Heart left ventricle (tissue), 13 donors: Measurements from ENCODE around the gene PCNA.
"Not testable (repeated sequence)": the region's sequence is repeated elsewhere in the genome, so short reads cannot be mapped to it uniquely, and the experiment has no call there.

Experiments used
- CTCF ChIP-seq, 12 donors: fragments of 200-600 bp; sonication (generic) in 4 of 12; IDR thresholded peaks; one replicate each; pipeline versions ENCODE4 v1.5.0 to v1.8.0; 2018 to 2022; ENCODE audit warnings: antibody characterized with exemption in 12 of 12, mild to moderate bottlenecking in 5 of 12
- POLR2A ChIP-seq, 2 donors: fragments of 450-650 bp; IDR thresholded peaks; one replicate each; pipeline ENCODE4 v1.6.1; 2017; ENCODE audit warnings: antibody characterized with exemption in 2 of 2, mild to moderate bottlenecking in 2 of 2, moderate library complexity in 2 of 2
- donor health status: ischemic (EF 13 %, LVEDD 7.1; RV severe dilation, severe dysfunction).
- donor health status: DM: no; HTN: yes; CAD: no.
- donor health status: DM: no; HTN: no; CAD: no.
- donor health status: ischemic (EF 25% LVEDD 6.9; RV normal size, moderate dysfunction).
- donor health status: ischemic (EF 25% LVEDD 5.7; RV mildly dilated, moderate dysfunction).
- donor health status: ischemic (EF 35%, LVEDD 5.7; RV mildly dilated, moderate dysfunction).
- donor health status: nonischemic (EF 11% LVEDD 7.7; RV severe dilation, severe dysfunction).
- donor health status: DM: yes; HTN: yes; CAD: no.
- donor health status: PGD.
- donor health status: ischemic (EF 29% LVEDD 5.4; RV normal size, mild dysfunction).
- donor health status: nonischemic (EF 23%, LVEDD 6.1; RV moderate dilation, normal function).

- TF ChIP-seq POLR2A, CTCF (IDR thresholded peaks at IDR 0.05): not testable (repeated sequence)
These were observed 20.7 kb downstream of the PCNA start for GRCh38 chr20:5099009-5099408.
